Activated naive CD8-positive, alpha-beta T cell treated with anti-CD3 and anti-CD28 coated beads for 36 hours (primary cell): ENCODE measurements around the gene SLAIN1. TPM values are rescaled to one million over a fixed set of nuclear protein-coding genes. Genes with fewer than 3 reads are reported as not detected.

Experiments used
- DNase-seq: peaks from one replicate; pipeline ENCODE4 v3.0.0; 2021
- H3K27ac Mint-ChIP-seq: one replicate; pipeline ENCODE4 v1.8.0; 2022; ENCODE audit warnings: mild to moderate bottlenecking, moderate library complexity, mixed read lengths
- H3K27me3 Mint-ChIP-seq: one replicate; pipeline ENCODE4 v1.8.0; 2022; ENCODE audit warnings: mild to moderate bottlenecking, mixed read lengths
- H3K36me3 Mint-ChIP-seq: one replicate; pipeline ENCODE4 v1.8.0; 2021; ENCODE audit warnings: mild to moderate bottlenecking, mixed read lengths
- H3K4me1 Mint-ChIP-seq: one replicate; pipeline ENCODE4 v1.8.0; 2021; ENCODE audit warnings: mixed read lengths
- H3K4me3 Mint-ChIP-seq: one replicate; pipeline ENCODE4 v1.8.0; 2022; ENCODE audit warnings: mild to moderate bottlenecking, moderate library complexity, mixed read lengths
- H3K9me3 Mint-ChIP-seq: one replicate; pipeline ENCODE4 v1.8.0; 2022; ENCODE audit warnings: mixed read lengths
- total RNA-seq, 2 experiments: library from RNA; stranded (reverse); gene quantifications; one replicate each; pipeline ENCODE4 v1.2.3, GENCODE V29; 2021

The SLAIN1 gene
- total RNA-seq, 2 experiments from 2014 or later, result 29.3 to 31.3 TPM

DNA sequence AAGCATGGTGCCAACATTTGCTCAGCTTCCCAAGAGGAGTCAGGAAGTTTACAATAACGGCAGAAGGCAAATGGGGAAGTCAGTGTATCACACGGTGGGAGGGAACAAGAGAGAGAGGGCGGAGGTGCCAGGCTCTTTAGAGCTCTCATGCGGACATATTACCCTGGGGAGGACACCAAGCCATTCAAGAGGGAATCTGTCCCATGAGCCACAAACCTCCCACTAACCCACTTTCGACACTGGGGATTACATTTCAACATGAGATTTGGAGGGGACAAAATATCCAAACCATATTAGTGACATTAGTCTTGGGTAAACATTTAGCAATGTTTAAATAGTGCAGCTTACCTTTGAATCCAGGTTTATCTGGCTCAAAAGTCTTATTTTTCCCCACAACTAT lies 69.9 kb downstream of the SLAIN1 start:
- Mint-ChIP-seq H3K27me3 (no peaks in the 10 kb centered on the region), H3K27ac (no peak overlapping the region), H3K9me3 (peaks cover 6% of the 10 kb centered on the region), H3K4me1 (peaks cover 5% of the 10 kb centered on the region), H3K4me3 (no peak overlapping the region), H3K36me3 (peaks cover 43% of the 10 kb centered on the region)
- DNase-seq, result no peak

DNA sequence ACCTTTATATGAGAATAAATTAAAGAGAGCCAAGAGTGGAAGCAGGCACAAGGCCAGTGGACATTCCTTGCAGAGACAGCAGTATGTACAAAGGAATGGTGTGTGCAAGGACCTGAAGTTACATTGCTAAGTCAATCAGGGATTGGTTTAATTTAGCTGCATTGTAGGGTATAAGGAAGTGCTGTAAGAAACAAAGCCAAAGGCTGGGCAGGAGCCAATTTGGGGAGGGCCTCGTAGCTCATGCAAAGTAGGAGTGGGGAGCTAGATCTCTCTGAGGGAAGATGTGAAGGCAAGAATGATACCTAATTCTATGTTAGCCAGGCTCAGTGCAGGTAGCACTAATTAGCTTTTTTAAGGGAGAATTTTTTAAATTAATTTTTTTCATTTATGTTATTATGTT lies 76.7 kb downstream of the SLAIN1 start:
- Mint-ChIP-seq H3K36me3 (peaks cover 5% of the 10 kb centered on the region), H3K9me3 (peaks cover 3% of the 10 kb centered on the region), H3K27ac (no peak overlapping the region), H3K4me1 (peaks cover 8% of the 10 kb centered on the region), H3K4me3 (no peak overlapping the region), H3K27me3 (no peaks in the 10 kb centered on the region)
- DNase-seq, result no peak

DNA sequence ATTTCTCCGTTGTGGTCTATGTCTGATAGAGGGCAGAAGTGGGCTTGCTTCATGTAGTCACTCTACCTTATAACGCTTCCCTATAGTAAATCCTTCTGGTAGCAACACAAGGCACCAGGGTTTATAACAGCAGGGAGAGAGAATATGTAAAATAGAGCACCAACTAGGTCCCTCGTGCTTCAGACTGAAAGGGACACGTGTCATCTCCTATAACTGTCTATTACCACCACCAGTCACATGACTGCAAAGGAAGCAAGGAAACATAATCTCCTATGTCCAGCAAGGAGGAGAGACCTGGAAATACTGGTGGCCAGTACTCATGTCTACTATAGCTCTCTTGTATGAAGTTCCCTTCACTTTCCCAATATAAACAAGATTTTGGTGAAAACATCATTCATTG lies 79.2 kb downstream of the SLAIN1 start:
- H3K4me3 Mint-ChIP-seq, result no peak overlapping the region
- no peaks in the 10 kb centered on the region for H3K9me3 Mint-ChIP-seq

DNA sequence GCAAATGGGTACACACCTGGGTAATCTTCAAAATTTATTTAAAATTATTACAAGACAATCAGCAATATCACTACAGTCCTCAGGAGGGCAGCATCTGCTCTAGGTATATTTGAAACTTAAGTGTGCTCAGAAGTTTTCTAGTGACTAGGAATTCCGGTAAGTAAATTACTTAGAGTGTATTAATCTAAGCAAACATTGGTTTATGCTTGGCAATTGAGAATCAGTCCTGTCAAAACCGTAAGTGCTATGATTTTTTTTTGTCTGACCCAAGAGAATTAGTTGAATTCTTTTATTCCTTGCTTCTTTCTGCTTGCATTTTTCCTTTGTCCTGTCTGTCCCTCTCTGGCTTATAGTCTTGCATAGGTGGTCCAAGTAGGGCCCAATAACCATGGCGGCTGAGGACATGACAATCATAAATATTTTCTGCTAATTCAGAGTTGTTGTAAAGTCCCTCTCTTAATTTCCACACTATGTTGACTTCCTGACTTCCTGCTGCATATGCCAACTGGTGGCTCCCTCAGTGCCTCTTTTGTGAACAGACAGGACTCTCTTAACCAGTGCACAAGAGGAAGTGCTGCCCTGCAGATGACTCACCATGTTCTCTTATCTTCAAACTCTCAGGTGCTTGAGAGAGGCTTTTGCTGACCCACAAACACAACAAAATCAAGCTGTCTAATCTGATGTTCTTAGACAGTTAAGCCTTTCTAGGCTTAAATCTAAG lies 82.2 kb downstream of the SLAIN1 start:
- H3K4me1 Mint-ChIP-seq, result peaks cover 12% of the 10 kb centered on the region
- DNase-seq, result peak; percentile 5
- no peaks in the 10 kb centered on the region for H3K36me3 Mint-ChIP-seq
- H3K27me3 Mint-ChIP-seq, result no peaks in the 10 kb centered on the region
- H3K4me3 Mint-ChIP-seq, result no peak overlapping the region
- peak overlapping the region; percentile 3 for H3K27ac Mint-ChIP-seq
- no peaks in the 10 kb centered on the region for H3K9me3 Mint-ChIP-seq

More for the DNA sequence above, 79.2 kb downstream of the SLAIN1 start:
- Mint-ChIP-seq H3K4me1 (peaks cover 12% of the 10 kb centered on the region), H3K36me3 (no peaks in the 10 kb centered on the region), H3K27ac (no peak overlapping the region), H3K27me3 (no peaks in the 10 kb centered on the region)
- no peak for DNase-seq

DNA sequence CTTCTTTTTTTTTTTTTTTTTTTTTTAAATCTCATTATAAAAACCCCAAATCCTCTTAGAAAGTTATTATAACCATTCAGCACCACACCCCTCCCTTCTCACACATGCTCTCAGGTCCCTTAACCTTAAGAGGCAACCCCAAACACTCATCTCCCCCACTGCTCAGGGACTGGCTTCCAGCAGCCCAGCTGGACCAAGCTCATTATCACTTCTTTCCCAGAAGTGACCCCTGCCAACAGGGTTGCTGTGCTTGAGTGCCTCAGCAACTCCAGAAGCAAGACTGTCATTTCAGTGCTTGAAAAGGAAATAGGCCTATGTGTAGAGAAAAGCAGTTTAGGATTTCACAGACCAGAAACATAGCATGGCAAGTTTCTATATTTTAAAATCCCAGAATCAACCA lies 84.3 kb downstream of the SLAIN1 start:
- Mint-ChIP-seq H3K27me3 (no peaks in the 10 kb centered on the region), H3K36me3 (no peaks in the 10 kb centered on the region), H3K27ac (no peak overlapping the region), H3K9me3 (no peaks in the 10 kb centered on the region), H3K4me3 (no peak overlapping the region), H3K4me1 (peaks cover 12% of the 10 kb centered on the region)
- no peak for DNase-seq

DNA sequence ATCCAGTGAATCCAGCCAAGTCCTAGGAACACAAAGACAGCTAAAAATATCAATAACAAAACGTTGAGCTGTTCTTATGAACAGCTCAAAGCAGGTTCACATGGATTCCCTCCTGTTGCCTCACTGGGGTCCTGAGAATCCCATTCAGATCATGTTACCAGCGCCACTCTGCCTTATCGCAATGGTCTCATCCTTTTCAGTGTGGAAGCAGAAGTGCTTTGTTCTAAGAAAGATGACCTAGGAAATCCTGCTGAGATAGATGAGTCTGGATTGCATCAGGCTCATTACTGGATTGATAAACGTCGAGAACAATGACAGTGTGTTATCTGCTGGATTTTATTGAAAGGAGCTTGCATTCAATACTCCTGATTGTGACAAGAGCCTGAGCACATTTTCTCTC lies 87.0 kb downstream of the SLAIN1 start:
- DNase-seq, result no peak
- Mint-ChIP-seq H3K4me3 (no peak overlapping the region), H3K36me3 (peaks cover 2% of the 10 kb centered on the region), H3K27ac (no peak overlapping the region), H3K4me1 (peaks cover 10% of the 10 kb centered on the region), H3K9me3 (no peaks in the 10 kb centered on the region), H3K27me3 (no peaks in the 10 kb centered on the region)

DNA sequence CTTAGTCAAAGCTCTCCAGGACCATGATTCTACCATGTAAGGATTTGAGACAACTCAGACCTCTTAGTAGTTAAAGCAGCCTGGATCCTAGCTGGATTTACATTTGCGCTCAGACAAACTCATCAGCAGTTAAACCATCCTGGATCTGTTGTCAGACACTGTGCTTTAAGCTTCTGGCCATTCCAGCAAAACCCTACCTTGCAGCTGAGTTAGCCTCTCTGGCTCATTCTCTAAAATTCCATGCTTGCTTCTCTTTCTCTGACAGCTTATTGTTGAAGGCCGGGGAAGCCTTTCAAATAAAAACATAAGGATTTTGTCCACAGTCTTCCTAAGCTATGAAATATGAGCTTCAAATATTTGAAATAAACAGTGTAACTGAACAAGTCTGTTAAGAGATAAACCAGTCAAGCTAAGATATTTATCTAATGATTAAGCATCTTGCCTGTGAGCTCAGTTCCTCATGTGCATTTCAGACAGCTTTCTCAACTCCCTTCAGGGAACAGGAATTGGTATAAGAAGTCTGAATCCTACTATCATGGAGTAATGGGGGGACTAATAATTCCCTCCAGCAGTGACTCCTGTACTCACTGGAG lies 89.3 kb downstream of the SLAIN1 start:
- peaks cover 12% of the 10 kb centered on the region for H3K36me3 Mint-ChIP-seq
- no peak overlapping the region for H3K27ac Mint-ChIP-seq
- no peak for DNase-seq
- H3K4me3 Mint-ChIP-seq, result no peak overlapping the region
- H3K27me3 Mint-ChIP-seq, result peaks cover 12% of the 10 kb centered on the region
- H3K9me3 Mint-ChIP-seq, result peaks cover 6% of the 10 kb centered on the region
- H3K4me1 Mint-ChIP-seq, result no peaks in the 10 kb centered on the region

DNA sequence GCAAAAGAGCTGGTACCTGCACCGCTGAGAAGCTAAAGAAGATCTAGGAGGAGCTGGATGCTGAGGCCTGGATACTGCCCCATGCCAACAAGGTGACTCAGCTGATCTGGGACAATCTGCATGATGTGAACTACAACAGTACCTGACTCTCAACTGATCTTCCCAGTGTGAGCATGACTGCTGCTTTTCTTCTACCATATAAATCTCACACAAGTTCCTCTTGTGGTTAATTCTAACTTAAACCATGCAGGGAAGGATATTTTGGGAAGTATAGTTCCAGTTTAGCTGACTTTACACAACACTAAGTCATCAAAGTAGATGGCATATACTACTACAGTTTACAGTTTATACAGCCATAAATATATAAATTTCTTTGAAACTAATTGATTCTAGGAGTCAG lies 91.9 kb downstream of the SLAIN1 start:
- Mint-ChIP-seq H3K9me3 (peaks cover 15% of the 10 kb centered on the region), H3K27me3 (peaks cover 12% of the 10 kb centered on the region), H3K27ac (no peak overlapping the region), H3K4me3 (no peak overlapping the region), H3K4me1 (no peaks in the 10 kb centered on the region), H3K36me3 (peaks cover 13% of the 10 kb centered on the region)
- DNase-seq, result no peak

DNA sequence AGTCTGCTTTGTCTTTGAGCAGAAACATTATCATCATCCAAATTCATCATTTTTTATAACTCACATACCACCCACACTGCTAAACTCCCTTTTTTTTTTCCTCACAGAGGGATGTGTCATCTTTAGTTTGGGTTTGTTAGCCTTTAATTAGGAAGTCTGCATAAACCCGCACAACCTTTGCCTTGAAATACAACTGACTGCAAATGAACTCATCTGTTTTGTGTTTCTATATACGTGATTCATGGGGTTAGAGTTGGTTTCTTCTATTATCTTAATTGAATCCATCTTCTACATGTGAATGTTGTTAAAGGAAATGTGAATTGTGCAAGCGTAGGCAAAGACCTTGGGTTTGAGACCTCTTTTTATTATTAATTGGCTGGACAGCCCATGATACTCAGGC lies 102.7 kb downstream of the SLAIN1 start:
- peaks cover 3% of the 10 kb centered on the region for H3K27me3 Mint-ChIP-seq
- DNase-seq, result no peak
- no peaks in the 10 kb centered on the region for H3K4me1 Mint-ChIP-seq
- no peak overlapping the region for H3K4me3 Mint-ChIP-seq
- no peak overlapping the region for H3K27ac Mint-ChIP-seq
- H3K36me3 Mint-ChIP-seq, result no peaks in the 10 kb centered on the region
- H3K9me3 Mint-ChIP-seq, result no peaks in the 10 kb centered on the region

DNA sequence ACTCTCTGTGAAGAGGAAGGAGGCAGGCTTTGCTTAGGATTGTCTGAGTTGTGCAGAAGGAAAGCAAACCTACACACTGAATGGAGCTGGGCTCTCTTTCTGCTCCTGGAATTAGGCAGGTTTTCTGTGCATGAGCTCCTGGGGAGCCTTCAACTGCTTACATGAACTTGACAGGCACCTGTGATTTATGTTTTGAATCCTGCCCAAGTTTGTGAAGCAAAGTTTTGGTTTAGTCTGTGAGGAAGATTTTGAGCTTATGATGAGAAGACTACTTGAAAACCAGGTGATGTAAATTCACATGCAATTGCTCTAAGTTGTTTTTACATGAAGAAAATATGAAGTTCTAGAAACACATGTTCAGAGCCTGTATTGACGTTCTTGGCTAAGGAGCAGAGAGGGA lies 109.0 kb downstream of the SLAIN1 start:
- Mint-ChIP-seq H3K27ac (no peak overlapping the region), H3K9me3 (no peaks in the 10 kb centered on the region), H3K27me3 (peaks cover 8% of the 10 kb centered on the region), H3K36me3 (no peaks in the 10 kb centered on the region), H3K4me3 (no peak overlapping the region), H3K4me1 (no peaks in the 10 kb centered on the region)
- no peak for DNase-seq

DNA sequence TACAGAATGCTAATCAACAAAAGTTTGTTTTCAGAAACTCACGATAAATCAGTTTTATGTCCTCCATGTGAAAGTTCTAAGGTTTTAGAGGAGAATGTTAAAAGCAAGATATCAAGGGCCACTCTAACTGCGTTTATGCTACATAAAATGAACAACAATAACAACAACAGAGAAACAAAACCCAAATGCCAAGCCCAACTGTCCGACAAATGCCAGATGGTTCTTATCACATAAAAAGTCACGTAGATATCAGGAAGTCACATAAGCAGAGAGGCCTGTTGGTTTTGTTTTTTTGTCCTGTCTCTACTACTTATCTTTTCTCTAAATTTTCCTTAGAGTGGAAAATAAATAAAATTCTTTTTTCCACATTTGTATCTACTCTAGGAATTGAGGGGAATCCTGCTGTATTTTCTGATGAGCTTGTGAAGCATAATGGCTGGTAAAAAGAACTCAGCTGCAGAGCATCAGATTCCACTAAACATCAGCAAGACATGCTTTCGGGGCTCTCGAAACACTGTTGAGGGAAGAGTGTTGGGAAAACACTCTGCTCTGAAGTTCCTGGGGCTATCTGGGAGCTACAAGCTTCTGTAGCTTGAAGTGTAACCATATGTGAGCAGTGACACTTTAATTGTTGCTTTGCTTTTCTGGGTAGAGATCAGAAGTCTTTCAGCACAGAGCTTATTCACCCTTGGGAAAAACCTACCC lies 110.1 kb downstream of the SLAIN1 start:
- Mint-ChIP-seq H3K36me3 (no peaks in the 10 kb centered on the region), H3K4me3 (no peak overlapping the region), H3K4me1 (no peaks in the 10 kb centered on the region), H3K27ac (no peak overlapping the region), H3K27me3 (peaks cover 5% of the 10 kb centered on the region), H3K9me3 (no peaks in the 10 kb centered on the region)
- DNase-seq, result no peak

DNA sequence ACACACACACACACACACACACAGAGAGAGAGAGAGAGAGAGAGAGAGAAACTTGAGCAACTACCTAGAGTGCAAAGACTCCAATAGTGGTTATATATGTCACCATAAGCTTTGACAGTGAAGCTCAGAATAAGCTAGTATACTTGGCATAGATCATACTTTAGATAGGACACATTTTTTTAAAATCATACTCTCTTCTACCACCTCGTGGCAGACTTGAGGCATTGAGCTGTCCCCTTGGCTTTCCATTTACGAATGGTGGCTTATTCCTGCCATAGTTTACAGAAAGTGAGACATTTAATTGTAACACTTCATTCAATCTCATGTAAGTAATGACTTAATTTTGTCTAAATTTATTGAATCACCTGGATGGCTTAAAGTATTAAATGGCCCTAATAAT lies 112.9 kb downstream of the SLAIN1 start:
- H3K9me3 Mint-ChIP-seq, result no peaks in the 10 kb centered on the region

DNA sequence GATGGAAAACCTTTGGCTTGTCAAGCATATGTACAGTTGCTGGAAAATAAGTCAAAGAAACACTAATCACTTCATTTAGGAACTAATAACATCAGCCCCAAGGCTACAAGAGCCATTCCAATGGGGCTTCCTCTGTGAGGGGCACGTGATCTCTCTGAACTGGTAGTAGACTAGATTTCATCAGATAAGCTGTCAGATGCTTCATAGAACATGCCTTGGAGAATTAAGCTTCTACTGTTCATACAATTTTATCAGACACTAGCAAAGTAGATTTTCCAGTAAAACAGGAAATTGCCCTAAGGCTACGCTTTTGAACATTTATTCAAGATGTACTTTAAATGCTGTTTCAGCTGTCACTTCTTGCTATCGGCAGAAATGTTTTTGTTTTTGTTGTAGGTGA lies 113.4 kb downstream of the SLAIN1 start:
- Mint-ChIP-seq H3K27ac (no peak overlapping the region), H3K36me3 (no peaks in the 10 kb centered on the region), H3K4me3 (no peak overlapping the region), H3K4me1 (no peaks in the 10 kb centered on the region), H3K27me3 (peaks cover 5% of the 10 kb centered on the region), H3K9me3 (no peaks in the 10 kb centered on the region)
- no peak for DNase-seq

More for the DNA sequence above, 112.9 kb downstream of the SLAIN1 start:
- no peak for DNase-seq
- Mint-ChIP-seq H3K27me3 (peaks cover 5% of the 10 kb centered on the region), H3K36me3 (no peaks in the 10 kb centered on the region), H3K4me1 (no peaks in the 10 kb centered on the region), H3K4me3 (no peak overlapping the region), H3K27ac (no peak overlapping the region)

DNA sequence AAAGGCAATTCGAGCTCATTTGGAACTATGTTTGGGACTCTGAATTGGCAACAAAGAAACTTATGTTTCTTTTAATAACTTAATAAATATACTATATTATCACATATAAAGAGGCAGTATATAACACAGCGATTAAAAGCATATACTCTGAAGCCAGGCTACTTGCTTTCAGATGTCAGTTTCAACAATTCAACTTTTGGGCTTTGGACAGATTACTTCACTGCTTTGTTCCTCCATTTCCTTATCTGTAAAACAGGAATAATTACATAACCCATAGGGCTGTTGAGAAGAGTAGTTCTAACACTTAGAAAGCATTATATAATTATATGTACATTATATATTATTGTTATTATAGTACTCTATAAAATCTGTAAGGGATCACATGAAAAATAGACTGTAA lies 113.9 kb downstream of the SLAIN1 start:
- Mint-ChIP-seq H3K36me3 (no peaks in the 10 kb centered on the region), H3K27ac (no peak overlapping the region), H3K4me3 (no peak overlapping the region), H3K9me3 (no peaks in the 10 kb centered on the region), H3K27me3 (peaks cover 5% of the 10 kb centered on the region), H3K4me1 (no peaks in the 10 kb centered on the region)
- no peak for DNase-seq

DNA sequence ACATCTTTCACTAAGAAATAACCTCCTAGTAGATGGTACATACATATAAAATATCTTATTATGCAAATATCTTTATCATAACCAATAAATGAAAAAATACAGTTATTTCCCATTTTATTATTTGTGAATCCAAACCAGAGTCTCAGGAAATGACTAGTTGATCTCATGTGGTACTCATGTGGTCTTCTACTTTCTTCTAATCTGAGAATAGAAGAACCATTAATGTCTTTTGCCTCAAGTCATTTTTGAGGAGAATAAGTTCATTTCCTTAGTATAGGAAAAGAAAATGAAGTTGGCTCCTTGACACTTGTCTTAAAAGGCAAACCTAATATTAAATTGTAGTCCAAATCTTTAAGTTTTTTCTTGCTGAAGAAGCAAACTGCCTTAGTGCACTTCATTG lies 114.5 kb downstream of the SLAIN1 start:
- Mint-ChIP-seq H3K27ac (no peak overlapping the region), H3K4me1 (no peaks in the 10 kb centered on the region), H3K9me3 (no peaks in the 10 kb centered on the region), H3K36me3 (no peaks in the 10 kb centered on the region), H3K27me3 (peaks cover 5% of the 10 kb centered on the region), H3K4me3 (no peak overlapping the region)
- no peak for DNase-seq
